Naive B cell (primary cell): ENCODE data around the gene GSTM5. TPM values are rescaled to one million over a fixed set of nuclear protein-coding genes. Genes with fewer than 3 reads are reported as not detected.
"Not testable (repeated sequence)": the region's sequence is repeated elsewhere in the genome, so short reads cannot be mapped to it uniquely, and the experiment has no call there.

Source experiments
- ATAC-seq, 2 donors: fragments of 150-1000 bp; cut with Tn5 transposase; 2 replicates each; pipeline ENCODE4 v1.10.0; 2021; ENCODE audit warnings: low read depth in 2 of 2, mild to moderate bottlenecking in 2 of 2, moderate library complexity in 2 of 2
- DNase-seq: peaks from one replicate; pipeline ENCODE4 v3.0.0; 2022
- H3K27ac Mint-ChIP-seq, 6 donors: one replicate each; pipeline ENCODE4 v1.8.0; 2020 to 2022; ENCODE audit warnings: mild to moderate bottlenecking in 6 of 6, mixed read lengths in 6 of 6, moderate library complexity in 5 of 6, inconsistent platforms in 2 of 6
- H3K27me3 Mint-ChIP-seq, 3 donors: one replicate each; pipeline ENCODE4 v1.8.0; 2021 to 2022; ENCODE audit warnings: mixed read lengths in 3 of 3, mild to moderate bottlenecking in 1 of 3
- H3K36me3 Mint-ChIP-seq, 2 donors: one replicate each; pipeline ENCODE4 v1.8.0; 2020 to 2022; ENCODE audit warnings: mixed read lengths in 2 of 2, inconsistent platforms in 1 of 2, mild to moderate bottlenecking in 1 of 2
- H3K4me1 Mint-ChIP-seq, 3 donors: one replicate each; pipeline ENCODE4 v1.8.0; 2020 to 2022; ENCODE audit warnings: mixed read lengths in 3 of 3, inconsistent platforms in 1 of 3, mild to moderate bottlenecking in 1 of 3, moderate library complexity in 1 of 3
- H3K4me3 Mint-ChIP-seq, 8 donors: one replicate each; pipeline ENCODE4 v1.8.0; 2020 to 2022; ENCODE audit warnings: mild to moderate bottlenecking in 8 of 8, mixed read lengths in 8 of 8, moderate library complexity in 8 of 8, inconsistent platforms in 2 of 8
- H3K9me3 Mint-ChIP-seq, 7 donors: one replicate each; pipeline ENCODE4 v1.8.0; 2020 to 2022; ENCODE audit warnings: mixed read lengths in 7 of 7, mild to moderate bottlenecking in 5 of 7, inconsistent platforms in 2 of 7, moderate library complexity in 1 of 7
- polyA plus RNA-seq, 6 donors: library from polyadenylated mRNA; unstranded; fragments of 300-500 nt; fragmentation: Illumina TruSeq; gene quantifications; one replicate each; pipeline ENCODE4 v1.2.3, GENCODE V29; 2021; ENCODE audit warnings: low read depth in 6 of 6

GSTM5 gene
- polyA plus RNA-seq, 6 donors from 2014 or later: 0.93 TPM; not detected in 5

DNA sequence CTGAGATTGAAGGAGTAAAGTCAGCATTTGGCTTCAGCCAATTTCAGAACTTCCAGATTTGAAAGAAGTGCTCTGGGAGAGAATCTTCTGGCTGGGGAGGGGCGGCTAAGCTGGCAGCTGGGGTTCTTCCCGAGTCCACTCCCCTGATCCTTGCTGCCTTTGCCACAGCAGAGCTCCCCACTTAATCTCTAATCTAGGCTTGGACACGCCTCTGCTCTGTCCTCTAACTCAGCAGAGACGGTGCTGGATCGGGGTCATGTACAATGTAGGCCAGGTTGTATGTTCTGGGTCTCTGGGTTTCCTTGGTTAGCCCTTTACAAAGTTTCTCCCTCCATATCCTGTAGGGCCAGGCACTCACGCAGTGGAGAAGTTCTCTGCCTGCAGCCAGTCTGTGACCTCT lies 38.9 kb downstream of the GSTM5 start:
- Mint-ChIP-seq H3K27me3 (peaks cover 17 to 57% (median 49%) of the 10 kb centered on the region in 3 donors), H3K4me3 (no peak overlapping the region), H3K36me3 (peaks cover 0 to 6% of the 10 kb centered on the region in 2 donors), H3K9me3 (peaks cover 0 to 10% (median 1%) of the 10 kb centered on the region in 7 donors), H3K27ac (no peak overlapping the region), H3K4me1 (no peaks in the 10 kb centered on the region)
- ATAC-seq (no peak), DNase-seq (no peak)

DNA sequence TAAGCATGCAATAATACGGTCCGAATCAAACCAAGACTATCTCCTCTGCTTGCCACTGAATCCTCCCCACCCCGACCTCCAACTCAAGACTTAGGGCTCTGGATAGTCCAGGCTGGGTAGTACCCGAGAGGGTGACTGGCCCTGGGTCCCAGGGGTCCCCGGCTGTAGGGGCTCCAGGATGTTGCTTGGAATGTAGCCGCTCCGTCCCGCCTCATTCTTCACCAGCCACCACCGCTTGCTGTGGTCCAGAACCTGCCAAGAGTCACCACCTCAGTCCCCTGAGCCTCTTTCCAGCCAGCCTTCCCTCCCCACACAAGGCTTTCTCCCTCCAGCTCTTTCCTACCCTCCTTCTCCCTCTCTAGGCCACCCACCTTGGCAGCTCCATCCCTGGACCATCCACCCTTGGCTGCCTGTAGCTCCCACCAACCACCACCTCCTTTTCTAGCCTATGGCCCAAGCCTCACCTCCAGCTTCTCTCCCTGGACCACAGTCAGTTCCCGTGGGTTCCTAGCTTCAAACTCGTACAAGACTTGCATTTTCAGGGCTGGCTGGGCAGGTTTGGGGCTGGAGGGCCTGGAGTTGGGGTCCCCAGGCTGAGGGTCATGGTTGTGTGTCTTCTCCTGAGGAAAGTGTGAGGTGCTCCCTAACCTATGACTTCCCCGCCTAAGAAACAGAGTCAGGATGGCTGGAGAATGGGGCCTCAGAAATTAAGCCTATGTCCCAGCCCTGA lies 39.6 kb downstream of the GSTM5 start:
- H3K4me1 Mint-ChIP-seq: no peaks in the 10 kb centered on the region
- DNase-seq (no peak), ATAC-seq (no peak)
- peaks cover 17 to 53% (median 49%) of the 10 kb centered on the region in 3 donors for H3K27me3 Mint-ChIP-seq
- peak overlapping the region in 1 of 6 donors; percentile 67 for H3K27ac Mint-ChIP-seq
- peak overlapping the region in 1 of 8 donors; percentile 5 for H3K4me3 Mint-ChIP-seq
- peaks cover 0 to 6% of the 10 kb centered on the region in 2 donors for H3K36me3 Mint-ChIP-seq
- H3K9me3 Mint-ChIP-seq: peaks cover 0 to 10% (median 1%) of the 10 kb centered on the region in 7 donors

DNA sequence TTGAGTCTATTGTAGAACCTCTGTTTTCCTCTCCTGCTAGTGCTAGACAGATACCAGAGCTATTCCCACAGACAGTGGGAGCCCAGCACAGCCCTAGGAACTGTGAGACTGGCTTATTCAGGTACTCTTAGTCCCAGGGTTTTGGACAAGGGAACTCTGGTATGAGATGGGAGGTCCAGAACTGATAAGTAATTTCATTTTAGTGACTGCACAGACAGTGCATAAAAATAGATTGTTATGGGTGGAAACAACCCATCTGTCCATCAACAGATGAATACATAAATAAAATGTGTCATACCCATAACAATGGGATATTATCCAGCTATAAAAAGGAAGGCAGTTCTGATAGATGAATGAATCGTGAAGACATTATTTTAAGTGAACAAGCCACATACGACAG lies 42.7 kb downstream of the GSTM5 start:
- Mint-ChIP-seq H3K4me3 (no peak overlapping the region), H3K36me3 (no peaks in the 10 kb centered on the region), H3K27me3 (peaks cover 11 to 34% (median 30%) of the 10 kb centered on the region in 3 donors), H3K9me3 (no peaks in the 10 kb centered on the region), H3K4me1 (no peaks in the 10 kb centered on the region), H3K27ac (peak overlapping the region in 1 of 6 donors; percentile 51)
- DNase-seq (no peak), ATAC-seq (no peak)

DNA sequence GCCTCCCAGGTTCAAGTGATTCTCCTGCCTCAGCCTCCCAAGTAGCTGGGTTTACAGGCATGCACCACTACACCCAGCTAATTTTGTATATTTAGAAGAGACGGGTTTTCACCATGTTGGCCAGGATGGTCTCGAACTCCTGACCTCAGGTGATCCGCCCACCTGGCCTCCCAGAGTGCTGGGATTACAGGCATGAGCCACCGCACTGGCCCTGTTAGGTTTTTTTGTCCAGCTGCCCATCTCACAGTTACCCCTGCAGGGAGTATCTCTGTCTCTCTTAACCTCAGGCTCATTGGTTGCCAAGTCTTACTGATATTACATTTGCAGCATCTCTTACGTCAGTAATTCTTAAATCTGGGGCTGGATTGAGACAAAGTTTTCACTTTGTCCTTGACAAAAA lies 44.3 kb downstream of the GSTM5 start:
- not testable (repeated sequence) for H3K9me3 Mint-ChIP-seq

DNA sequence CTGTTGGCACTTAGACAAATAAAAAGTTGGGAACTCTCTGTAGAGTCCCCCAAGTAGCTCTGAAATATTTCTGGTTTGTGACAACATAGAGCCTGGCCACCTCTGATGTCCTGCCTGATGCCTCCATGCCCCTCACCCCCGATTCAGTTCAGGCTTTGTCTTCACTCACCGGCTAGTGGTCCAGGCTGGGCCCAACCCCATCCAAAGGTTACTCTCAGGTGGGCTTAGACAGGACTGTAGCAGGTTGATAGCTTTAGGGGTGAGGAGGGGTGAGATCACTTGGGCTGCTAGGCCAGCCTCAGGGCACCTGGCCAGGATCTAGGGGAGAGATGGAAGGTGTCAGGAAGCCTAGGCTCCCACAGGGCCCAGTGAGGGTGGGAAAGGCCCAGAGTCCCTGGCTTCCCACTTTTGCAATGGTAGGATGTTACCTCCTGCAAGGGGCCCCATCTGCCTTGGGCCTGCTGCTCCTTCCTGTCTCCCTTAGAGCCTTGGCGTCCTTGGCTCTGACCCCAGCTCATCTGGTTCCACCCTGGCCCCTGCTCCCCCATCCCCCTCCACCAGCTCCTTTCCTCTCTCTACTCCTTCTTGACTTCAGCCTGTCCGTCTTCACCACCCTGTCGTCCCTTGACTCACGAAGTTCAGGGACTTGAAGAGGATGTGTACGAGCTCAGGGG lies 44.9 kb downstream of the GSTM5 start:
- Mint-ChIP-seq H3K4me3 (no peak overlapping the region), H3K9me3 (no peaks in the 10 kb centered on the region), H3K27ac (no peak overlapping the region), H3K36me3 (no peaks in the 10 kb centered on the region), H3K4me1 (no peaks in the 10 kb centered on the region), H3K27me3 (peaks cover 6 to 12% (median 12%) of the 10 kb centered on the region in 3 donors)
- ATAC-seq: no peak
- DNase-seq: no peak

More for the DNA sequence above, 44.3 kb downstream of the GSTM5 start:
- H3K4me1 Mint-ChIP-seq, DNase-seq, ATAC-seq, H3K4me3 Mint-ChIP-seq, H3K36me3 Mint-ChIP-seq: not testable (repeated sequence)
- peak overlapping the region in 1 of 6 donors; percentile 86 for H3K27ac Mint-ChIP-seq
- peaks cover 6 to 18% (median 18%) of the 10 kb centered on the region in 3 donors for H3K27me3 Mint-ChIP-seq

DNA sequence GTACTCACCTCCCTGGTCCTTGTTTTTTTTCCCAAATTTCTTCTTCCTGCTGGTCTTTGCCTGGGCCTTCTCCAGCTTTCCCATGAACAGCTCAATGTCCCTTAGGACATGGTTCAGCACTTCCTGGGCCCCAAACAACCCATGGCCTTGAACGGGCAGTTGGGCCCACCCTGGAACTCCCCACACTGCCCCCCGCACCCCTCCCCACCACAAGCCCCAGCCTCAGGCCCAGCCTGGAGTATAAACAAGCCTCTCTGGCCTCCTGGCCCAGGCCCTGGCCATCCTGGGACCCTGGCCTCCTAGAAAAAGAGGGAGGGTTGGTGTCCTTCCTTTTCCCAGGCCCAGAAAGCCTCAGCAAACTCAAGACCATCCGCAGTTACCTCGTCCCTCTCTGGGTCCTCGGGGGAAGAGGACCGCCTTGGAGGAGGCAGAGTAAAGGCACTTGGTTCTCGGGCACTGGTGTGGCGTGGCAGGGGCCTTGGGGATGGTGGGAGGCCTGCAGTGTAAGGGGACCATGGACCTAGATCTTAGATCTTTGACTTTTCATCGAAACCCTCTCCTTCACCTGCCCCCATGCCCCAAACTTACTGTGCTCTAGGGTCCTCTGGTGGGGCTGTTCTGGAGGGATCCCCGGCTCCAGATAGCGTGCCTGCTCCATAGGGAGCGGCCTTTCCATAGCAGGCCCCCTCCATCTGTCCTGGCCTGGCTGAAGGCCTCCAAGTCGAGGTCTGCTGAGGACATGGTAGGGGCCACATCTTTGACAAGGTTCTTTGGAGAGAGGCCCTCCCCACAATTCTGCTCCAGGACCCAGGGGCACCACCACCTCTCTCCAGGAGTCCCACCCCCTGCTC lies 46.1 kb downstream of the GSTM5 start:
- H3K4me1 Mint-ChIP-seq: peaks cover 0 to 3% (median 0%) of the 10 kb centered on the region in 3 donors
- no peak overlapping the region for H3K4me3 Mint-ChIP-seq
- H3K9me3 Mint-ChIP-seq: no peaks in the 10 kb centered on the region
- DNase-seq: no peak
- no peaks in the 10 kb centered on the region for H3K36me3 Mint-ChIP-seq
- H3K27me3 Mint-ChIP-seq: peaks cover 0 to 6% (median under 1%) of the 10 kb centered on the region in 3 donors
- ATAC-seq: no peak
- H3K27ac Mint-ChIP-seq: no peak overlapping the region

DNA sequence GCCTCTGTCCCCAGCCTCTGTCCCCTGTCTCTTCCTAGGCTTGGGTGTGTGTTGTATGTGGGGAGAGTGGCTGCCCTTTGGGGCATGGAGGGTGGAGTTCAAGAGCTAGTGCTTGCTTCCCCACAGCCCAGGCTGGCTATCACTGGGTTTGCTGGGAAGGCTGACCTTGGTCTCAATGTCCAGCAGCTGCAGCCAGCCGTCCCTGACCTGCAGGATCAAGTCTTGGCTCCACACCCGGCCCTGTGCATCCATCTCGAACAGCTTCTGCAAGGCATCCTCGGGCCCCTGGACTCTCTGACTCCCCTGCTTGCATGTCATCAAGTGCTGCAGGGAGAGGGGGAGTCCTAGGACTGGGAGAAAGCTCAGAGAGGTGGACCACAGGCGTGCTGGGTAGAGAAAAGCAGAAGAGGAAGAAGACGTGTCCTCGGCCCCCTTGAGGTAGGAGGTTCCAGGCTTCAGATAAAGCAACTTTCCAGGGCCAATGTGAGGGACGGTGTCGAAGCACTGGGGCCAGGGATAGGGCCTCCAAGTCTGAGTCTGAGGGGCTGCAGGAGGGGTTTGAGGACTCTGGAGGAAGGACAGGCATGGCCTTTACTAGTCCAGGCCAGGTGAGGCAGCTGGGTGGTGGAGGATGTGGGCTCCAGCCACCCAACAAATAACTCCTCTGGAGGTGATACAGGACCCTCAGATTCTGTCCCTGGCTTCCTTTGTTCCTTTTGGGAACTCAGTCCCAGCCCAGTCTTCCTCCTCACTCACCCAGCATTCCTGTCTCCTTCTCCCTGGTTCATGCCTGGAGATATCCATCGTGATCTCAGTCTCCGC lies 47.7 kb downstream of the GSTM5 start:
- Mint-ChIP-seq H3K4me1 (peaks cover 0 to 3% (median 2%) of the 10 kb centered on the region in 3 donors), H3K9me3 (no peaks in the 10 kb centered on the region), H3K27ac (peak overlapping the region in 2 of 6 donors; percentile 31 to 70), H3K4me3 (no peak overlapping the region), H3K36me3 (no peaks in the 10 kb centered on the region), H3K27me3 (no peaks in the 10 kb centered on the region)
- ATAC-seq (no peak), DNase-seq (no peak)

DNA sequence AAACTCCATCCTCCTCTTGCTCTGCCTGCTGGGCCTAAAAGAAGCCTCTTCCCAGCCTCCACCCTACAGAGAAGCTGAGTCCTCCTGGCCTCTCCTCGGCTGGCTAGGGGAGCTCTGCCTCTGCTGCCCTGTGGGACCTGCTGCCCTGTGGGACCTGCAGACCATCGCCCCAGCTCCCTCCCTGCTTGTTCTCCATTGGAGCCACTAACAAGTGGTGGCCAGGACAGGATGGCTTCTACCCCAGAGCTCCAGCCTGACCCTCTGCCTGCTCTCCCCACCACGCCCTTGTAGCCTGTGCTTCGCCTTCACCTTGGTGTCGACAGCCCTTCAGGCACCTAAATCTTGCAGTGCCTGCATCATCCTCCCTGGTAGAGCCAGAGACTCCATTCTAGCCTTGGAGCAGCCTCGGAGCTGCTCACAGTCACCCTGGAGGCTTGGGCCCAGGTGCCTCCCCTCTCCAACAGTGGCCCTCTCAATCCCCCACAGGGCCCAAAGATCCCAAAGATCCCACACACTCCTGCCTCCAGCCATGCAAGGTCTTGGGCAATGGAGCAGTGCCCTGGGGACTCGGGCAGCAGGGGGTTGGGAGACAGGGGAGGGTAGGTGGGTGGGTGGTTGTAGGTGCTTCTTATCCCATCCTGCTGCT lies 48.7 kb downstream of the GSTM5 start:
- no peaks in the 10 kb centered on the region for H3K27me3 Mint-ChIP-seq
- no peaks in the 10 kb centered on the region for H3K36me3 Mint-ChIP-seq
- ATAC-seq (no peak), DNase-seq (no peak)
- H3K27ac Mint-ChIP-seq: peak overlapping the region in 1 of 6 donors; percentile 31
- no peaks in the 10 kb centered on the region for H3K9me3 Mint-ChIP-seq
- H3K4me3 Mint-ChIP-seq: no peak overlapping the region
- peaks cover 0 to 3% (median 2%) of the 10 kb centered on the region in 3 donors for H3K4me1 Mint-ChIP-seq

DNA sequence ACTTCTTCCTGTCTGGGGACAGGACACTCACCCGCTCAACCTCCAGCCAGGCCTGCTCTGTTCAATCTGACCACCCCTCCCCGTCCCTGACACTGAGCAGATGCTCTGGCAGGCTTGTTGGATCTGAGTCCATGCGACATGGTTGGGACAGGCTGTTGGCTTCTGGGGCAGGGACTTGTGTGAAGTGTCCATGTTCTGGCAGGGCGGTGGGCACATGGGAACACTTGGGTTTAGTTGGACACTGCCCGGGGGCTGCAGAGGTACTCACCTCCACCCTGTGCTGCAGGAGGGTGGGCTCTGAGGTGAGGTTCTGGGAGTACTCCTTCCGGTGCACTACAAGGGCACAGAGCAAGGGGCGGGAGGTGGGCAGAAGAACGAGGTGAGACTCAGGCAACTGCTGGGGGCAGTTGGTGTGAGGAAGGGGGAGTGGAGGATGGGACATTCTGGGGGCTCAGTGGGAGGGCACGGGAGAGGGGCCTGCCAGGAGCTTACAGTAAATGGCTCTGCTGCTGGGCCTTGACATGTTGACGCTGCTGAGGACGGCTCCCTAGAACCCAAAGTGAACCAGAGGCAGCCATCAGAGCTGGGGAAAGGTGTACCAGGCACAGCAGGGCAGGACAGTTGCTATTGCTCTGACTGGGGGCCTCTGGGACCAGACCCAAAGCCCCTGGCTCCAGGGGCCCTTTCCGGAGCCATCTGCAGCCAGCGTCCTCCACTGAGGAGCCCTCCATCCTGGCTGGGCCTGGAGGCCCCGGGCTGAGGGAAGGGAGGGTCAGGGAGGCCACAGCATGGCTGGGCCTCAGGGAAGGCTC lies 49.4 kb downstream of the GSTM5 start:
- no peak for DNase-seq
- H3K36me3 Mint-ChIP-seq: no peaks in the 10 kb centered on the region

DNA sequence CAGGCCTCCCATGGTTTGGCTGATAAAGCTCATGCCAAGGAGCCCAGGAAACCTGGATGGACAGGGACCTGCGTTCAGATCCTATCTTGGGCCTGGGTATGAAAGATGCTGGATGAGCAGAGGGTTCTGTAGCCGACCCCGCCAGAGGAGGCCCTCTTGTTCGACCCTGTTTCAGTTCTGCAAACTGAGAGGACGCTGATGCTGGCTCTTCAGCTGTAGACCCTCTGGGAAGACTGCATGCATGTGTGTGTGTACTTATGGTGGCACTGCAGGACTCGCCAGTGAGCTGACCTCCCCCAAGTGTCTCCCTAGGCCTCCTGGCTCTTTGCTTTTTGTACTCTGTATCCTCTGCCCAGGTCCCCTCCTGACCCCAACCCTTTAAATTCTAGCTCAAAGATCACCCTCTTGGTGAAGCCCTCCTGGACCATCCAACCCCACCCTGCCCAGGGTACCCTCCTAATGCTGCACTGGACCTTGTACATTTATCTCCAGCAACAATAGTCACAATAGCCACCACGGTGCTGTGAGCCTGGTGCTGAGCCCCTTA lies 50.1 kb downstream of the GSTM5 start:
- DNase-seq (no peak), ATAC-seq (no peak)
- no peaks in the 10 kb centered on the region for H3K9me3 Mint-ChIP-seq
- H3K4me3 Mint-ChIP-seq: no peak overlapping the region
- H3K36me3 Mint-ChIP-seq: no peaks in the 10 kb centered on the region
- no peaks in the 10 kb centered on the region for H3K27me3 Mint-ChIP-seq
- H3K27ac Mint-ChIP-seq: peak overlapping the region in 1 of 6 donors; percentile 12
- H3K4me1 Mint-ChIP-seq: peaks cover 0 to 3% (median 2%) of the 10 kb centered on the region in 3 donors

More for the DNA sequence above, 49.4 kb downstream of the GSTM5 start:
- H3K9me3 Mint-ChIP-seq: no peaks in the 10 kb centered on the region
- no peak overlapping the region for H3K4me3 Mint-ChIP-seq
- no peaks in the 10 kb centered on the region for H3K27me3 Mint-ChIP-seq
- peaks cover 0 to 3% (median 2%) of the 10 kb centered on the region in 3 donors for H3K4me1 Mint-ChIP-seq
- peak overlapping the region in 1 of 6 donors; percentile 65 for H3K27ac Mint-ChIP-seq
- ATAC-seq: no peak

DNA sequence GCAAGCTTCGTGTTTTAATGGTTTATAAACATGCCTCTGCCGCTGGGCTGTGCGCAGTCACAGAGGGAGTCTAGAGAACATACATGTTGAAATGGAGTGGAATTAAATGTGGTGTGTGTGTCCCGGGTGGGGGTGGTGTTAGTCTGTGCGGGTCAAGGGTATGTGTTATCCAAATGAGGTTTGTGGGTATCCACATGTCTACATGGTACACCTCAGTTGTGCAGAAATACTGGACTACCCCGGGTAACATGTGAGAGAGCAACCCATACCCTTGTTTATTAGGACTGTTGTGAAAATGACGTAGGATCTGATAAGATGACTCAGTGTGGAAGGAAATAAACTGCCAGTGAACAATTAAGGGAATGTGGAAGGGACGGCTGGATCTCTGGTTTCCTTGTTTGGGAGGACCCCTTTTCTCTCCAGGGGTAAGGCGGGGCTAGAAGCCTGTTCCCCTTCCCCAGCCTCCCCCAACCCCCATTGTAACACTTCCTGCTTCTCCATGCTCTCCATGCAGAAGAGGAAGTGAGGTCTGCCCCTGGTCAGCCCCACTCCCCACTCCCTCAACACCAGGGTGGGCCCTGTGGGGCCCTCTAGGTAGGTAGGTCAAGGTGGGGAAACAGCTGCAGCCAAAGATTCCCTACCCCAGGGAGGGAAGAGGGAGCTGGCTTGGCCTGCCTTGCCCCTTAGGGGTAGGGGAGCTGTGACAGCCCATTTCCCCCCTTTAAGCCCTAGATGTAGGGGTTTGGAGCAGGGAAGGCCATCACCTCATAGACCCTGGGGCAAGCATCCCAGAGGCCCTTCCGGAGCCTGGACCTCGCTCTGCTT lies 51.0 kb downstream of the GSTM5 start:
- Mint-ChIP-seq H3K27me3 (no peaks in the 10 kb centered on the region), H3K36me3 (no peaks in the 10 kb centered on the region), H3K9me3 (no peaks in the 10 kb centered on the region), H3K4me1 (peaks cover 0 to 3% (median 2%) of the 10 kb centered on the region in 3 donors), H3K27ac (no peak overlapping the region), H3K4me3 (no peak overlapping the region)
- DNase-seq (no peak), ATAC-seq (no peak)
